ENCODE measurements around the gene ECM2. TPM values are rescaled to one million over a fixed set of nuclear protein-coding genes. Genes with fewer than 3 reads are reported as not detected.

Gene ECM2
- total RNA-seq, 6 donors from 2014 or later: 2.1 to 11.3 (median 8.5) TPM

DNA sequence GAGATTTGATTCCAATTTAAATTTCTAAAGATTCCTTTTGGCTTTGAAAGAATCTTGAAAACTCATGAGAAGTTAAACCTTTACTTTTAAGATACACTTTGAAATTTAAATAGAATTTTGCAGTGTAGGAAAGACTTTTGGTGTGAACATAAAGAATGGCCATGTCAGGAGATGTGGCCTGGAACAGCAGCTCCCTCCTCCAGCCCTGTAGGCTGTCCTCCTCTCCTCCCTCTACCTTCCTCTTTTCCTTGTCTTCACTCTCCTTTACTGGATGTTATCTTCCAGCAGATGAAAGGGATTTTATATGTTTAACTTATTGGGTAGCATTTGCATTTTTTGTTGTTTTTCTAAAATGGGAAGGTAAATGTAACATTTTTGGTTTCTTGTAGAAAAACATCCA, 72.4 kb downstream of the ECM2 start:
- Histone ChIP-seq H3K36me3 (no peaks in the 10 kb centered on the region), H3K9me3 (no peaks in the 10 kb centered on the region), H3K27ac (no peak overlapping the region), H3K4me1 (no peaks in the 10 kb centered on the region), H3K4me3 (no peak overlapping the region), H3K27me3 (no peaks in the 10 kb centered on the region)
- ATAC-seq (ENCODE audit: low FRiP score in 2 of 2) (no peak), DNase-seq (no peak)
- no peak for TF ChIP-seq EP300 (IDR thresholded peaks at IDR 0.05)
- no peak for TF ChIP-seq POLR2A (IDR thresholded peaks at IDR 0.05)
- TF ChIP-seq POLR2AphosphoS5 (IDR thresholded peaks at IDR 0.05): no peak
- no peak for TF ChIP-seq CTCF (IDR thresholded peaks at IDR 0.05)

- no peak overlapping the region for H3K27ac ChIP-seq
Observed at GRCh38 chr9:92457576-92457975, 78.2 kb downstream of the ECM2 start.

DNA sequence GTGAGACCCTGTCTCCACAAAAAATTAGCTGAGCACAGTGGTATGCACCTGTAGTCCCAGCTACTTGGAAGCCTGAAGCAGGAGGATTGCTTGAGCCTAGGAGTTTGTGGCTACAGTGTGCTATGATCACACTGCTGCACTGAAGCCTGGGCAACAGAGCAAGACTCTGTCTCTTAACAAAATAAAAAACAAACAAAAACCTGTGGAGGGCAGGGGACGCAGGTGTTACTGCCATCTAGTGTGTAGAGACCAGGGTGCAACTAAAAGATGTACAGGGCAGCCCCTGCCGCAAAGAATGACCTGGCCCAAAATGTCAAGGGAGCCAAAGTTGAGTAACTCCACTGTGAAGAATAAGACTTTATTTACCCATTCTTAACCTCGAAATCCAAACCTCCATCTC, 80.6 kb downstream of the ECM2 start:
- no peak for ATAC-seq (ENCODE audit: low FRiP score in 2 of 2)
- TF ChIP-seq CTCF (IDR thresholded peaks at IDR 0.05) (no peak), POLR2AphosphoS5 (IDR thresholded peaks at IDR 0.05) (no peak), EP300 (IDR thresholded peaks at IDR 0.05) (no peak), POLR2A (IDR thresholded peaks at IDR 0.05) (no peak)
- WGBS, 2 donors: 85% methylated on average over 3 of the region's 3 CpGs
- no peak overlapping the region for H3K27ac ChIP-seq
- no peaks in the 10 kb centered on the region for H3K27me3 ChIP-seq
- H3K4me1 ChIP-seq: no peaks in the 10 kb centered on the region
- no peaks in the 10 kb centered on the region for H3K36me3 ChIP-seq
- no peaks in the 10 kb centered on the region for H3K9me3 ChIP-seq
- no peak overlapping the region for H3K4me3 ChIP-seq
- no peak for DNase-seq

More at GRCh38 chr9:92457576-92457975, 78.2 kb downstream of the ECM2 start:
- no peaks in the 10 kb centered on the region for H3K27me3 ChIP-seq
- no peaks in the 10 kb centered on the region for H3K4me1 ChIP-seq
- no peak overlapping the region for H3K4me3 ChIP-seq
- no peaks in the 10 kb centered on the region for H3K36me3 ChIP-seq
- H3K9me3 ChIP-seq: no peaks in the 10 kb centered on the region
- 97% methylated on average over 4 of the region's 4 CpGs for WGBS, 2 donors
- TF ChIP-seq POLR2A (IDR thresholded peaks at IDR 0.05) (no peak), EP300 (IDR thresholded peaks at IDR 0.05) (no peak), CTCF (IDR thresholded peaks at IDR 0.05) (no peak), POLR2AphosphoS5 (IDR thresholded peaks at IDR 0.05) (no peak)
- DNase-seq (no peak), ATAC-seq (ENCODE audit: low FRiP score in 2 of 2) (no peak)

DNA sequence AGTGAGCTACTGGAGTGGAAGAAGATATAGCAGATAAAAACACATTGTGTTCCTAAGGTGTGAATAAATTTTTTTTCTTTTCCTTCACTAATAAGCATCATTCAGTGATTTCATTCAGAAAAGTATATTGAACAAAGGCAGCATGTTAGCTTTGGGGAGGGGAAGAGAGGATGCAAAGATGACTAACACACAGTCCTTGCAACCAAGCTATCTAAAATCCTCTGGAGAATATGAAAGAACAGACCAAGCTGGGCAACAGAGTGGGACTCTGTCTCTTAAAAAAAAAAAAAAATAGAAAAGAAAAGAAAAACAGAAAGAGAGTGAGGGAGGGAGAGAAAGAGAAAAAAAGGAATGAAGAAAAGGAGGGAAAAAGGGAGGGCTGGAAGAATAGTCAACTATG, 89.3 kb downstream of the ECM2 start:
- H3K36me3 ChIP-seq: no peaks in the 10 kb centered on the region
- ATAC-seq (ENCODE audit: low FRiP score in 2 of 2) (no peak), DNase-seq (no peak)
- H3K27me3 ChIP-seq: no peaks in the 10 kb centered on the region
- no peaks in the 10 kb centered on the region for H3K4me1 ChIP-seq
- TF ChIP-seq CTCF (IDR thresholded peaks at IDR 0.05): no peak
- TF ChIP-seq EP300 (IDR thresholded peaks at IDR 0.05): no peak
- no peak for TF ChIP-seq POLR2A (IDR thresholded peaks at IDR 0.05)
- TF ChIP-seq POLR2AphosphoS5 (IDR thresholded peaks at IDR 0.05): no peak
- no peak overlapping the region for H3K27ac ChIP-seq
- no peak overlapping the region for H3K4me3 ChIP-seq
- H3K9me3 ChIP-seq: no peaks in the 10 kb centered on the region

Small RNAs within 50 kb of the gene (small RNA-seq; reads per million reads assigned to genes)
- gene AL157827.1 (0 reads per million in 4 donors), gene MIR4670 (0 reads per million in 4 donors)

Other genes with a start within 250 kb of the ECM2 start
- gene IARS1, start 242.3 kb downstream of the ECM2 start, total RNA-seq: 100 to 1,000 TPM in 1 of 6 donors, 10 to 100 TPM in 5; 39.0 to 114 (median 71.9) TPM
- gene NOL8, start 210.6 kb downstream of the ECM2 start, total RNA-seq: 100 to 1,000 TPM in 1 of 6 donors, 10 to 100 TPM in 5; 22.1 to 107 (median 27.1) TPM
- 10 to 100 TPM in 1 of 6 donors, 1 to 10 TPM in 5; 2.9 to 17.8 (median 4.9) TPM for gene CENPP, start 210.0 kb downstream of the ECM2 start, total RNA-seq
- gene OGN, start 131.4 kb downstream of the ECM2 start, total RNA-seq: 10 to 100 TPM in 1 of 6 donors, 1 to 10 TPM in 3, under 1 TPM in 1, not detected in 1; 0.55 to 17.5 (median 5.4) TPM
- gene OMD, start 111.5 kb downstream of the ECM2 start, total RNA-seq: 1 to 10 TPM in 5 of 6 donors, under 1 TPM in 1; 0.67 to 8.1 (median 4.7) TPM
- gene ASPN, start 53.5 kb downstream of the ECM2 start, total RNA-seq: 1 to 10 TPM in 5 of 6 donors, not detected in 1; 3.2 to 9.6 (median 5.8) TPM
- gene IPPK, start 134.1 kb upstream of the ECM2 start, total RNA-seq: 10 to 100 TPM in 2 of 6 donors, 1 to 10 TPM in 4; 4.7 to 16.6 (median 6.5) TPM
- 10 to 100 TPM; 33.8 to 50.1 (median 45.1) TPM for gene BICD2, start 228.8 kb upstream of the ECM2 start, total RNA-seq

All from upper lobe of left lung (tissue), 6 donors.